ENCODE data around the gene CKS2.
A peak's percentile ranks its signal among the peaks of the same experiment; 100 is the strongest.

Gene CKS2

DNA sequence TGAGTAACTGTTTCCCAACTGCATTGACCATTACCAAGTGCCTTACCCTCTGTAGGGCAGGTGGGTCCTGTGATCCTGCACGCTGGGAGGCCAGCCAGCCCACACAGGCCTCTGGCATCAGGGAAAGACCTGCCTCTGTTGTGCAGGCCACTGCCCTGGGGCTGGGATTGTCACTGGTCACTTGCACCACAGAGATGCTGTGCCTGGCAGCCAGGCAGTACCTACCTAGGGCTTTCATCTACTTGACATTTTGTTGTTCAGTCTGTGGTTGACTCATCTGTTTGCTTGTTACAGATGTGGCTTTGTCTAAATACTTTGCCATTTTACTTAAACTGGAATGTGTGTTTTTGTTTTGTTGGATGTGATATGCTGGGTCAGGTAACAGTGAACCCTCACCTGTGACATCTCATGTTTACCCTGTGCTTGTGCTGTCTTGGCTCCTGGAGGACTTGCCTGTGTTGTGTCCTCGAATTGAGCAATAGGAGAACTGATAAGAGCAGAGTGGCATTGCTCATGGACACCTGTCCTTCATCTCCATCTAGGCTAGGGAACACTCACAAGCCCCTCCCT lies 40.1 kb downstream of the CKS2 start:
- no peak for DNase-seq (ENCODE audit: low spot score)

DNA sequence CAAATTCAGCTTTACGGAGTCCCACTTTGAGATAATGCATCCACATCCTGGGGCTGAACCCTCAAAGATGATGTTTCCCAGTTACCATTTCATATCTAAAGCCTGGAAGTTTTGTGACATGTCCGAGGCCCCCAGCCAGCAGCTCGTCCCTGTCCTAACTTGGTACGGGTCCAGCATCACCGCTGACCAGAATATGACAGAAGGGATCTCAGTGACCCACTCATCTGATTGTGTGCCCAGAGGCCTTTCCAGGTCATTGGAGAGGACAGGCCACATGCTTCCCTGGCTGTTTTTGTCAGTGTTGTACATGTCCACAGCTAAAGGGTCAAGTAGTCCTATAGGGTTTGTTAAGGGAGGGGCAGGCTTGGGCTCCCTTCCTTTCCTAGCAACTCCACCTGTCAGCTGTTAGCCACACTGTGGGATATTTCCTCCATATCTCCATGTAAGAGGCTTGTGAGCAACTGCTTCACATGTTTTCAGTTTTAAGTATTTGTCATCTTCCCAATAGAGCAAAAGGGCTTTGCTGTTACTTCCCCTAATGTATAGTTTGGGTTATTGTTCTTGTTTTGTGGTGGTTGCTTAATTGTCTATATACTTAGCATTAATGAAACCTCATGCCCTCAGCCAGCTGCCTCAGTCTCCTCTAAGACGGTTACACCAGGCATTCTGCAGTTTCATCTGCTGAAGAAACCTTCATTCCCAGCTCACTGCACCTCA lies 40.7 kb downstream of the CKS2 start:
- no peak for DNase-seq (ENCODE audit: low spot score)

DNA sequence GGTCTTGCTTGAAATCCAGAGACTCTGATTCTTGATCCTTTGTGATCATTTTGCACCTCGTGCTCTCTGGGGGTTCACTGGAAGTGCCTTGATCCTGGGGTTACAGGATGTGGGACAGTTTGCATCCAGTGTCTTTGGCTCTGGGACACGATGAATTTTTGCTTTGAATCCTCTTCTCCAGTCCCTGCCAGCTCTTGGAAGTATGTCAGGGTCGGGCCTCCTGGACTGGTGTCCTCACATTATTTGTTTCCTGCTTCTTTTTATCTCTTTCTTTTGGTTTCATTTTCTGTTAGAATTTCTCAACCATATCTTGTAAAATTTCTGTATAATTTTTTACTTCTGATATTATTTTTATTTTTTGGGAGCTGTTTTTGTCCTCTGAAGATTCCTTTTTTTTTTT lies 41.5 kb downstream of the CKS2 start:
- DNase-seq (ENCODE audit: low spot score) = no peak

DNA sequence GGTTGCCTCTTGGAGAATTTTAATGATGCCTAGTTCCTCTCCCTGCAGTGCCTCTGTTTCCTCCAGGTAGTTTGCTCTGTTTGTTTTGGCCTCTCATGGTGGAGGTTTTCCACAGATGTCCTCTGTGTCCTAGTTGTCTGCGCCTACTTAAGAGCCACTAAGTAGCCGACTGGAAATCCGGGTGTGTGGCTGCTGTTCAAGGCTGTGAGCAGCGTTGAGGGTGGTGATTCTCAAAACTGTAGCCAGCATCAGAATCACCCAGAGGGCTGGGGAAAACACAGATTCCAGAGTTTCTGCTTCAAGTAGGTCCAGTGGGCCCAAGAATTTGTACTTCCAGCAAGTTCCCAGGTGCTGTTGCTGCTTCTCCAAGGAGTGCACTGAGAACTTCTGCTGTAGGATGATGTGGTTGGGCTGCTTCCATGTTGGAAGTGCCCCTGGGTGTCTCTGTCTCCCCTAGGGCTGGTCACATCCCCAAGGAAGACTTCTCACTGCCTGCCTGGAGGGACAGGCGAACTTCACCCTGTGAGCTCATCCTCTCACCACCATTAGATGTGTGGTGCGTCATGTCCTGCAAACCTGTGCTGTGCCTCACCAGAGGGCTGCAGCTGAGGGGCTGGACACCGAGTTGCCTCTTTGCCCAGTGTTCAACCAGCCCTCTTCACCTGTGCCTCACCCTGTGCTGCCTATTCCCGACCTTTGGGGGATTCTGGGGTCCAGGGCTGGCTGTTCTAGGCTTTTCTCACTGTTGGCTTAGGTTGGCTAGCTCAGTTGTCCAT lies 42.1 kb downstream of the CKS2 start:
- no peak for DNase-seq (ENCODE audit: low spot score)

DNA sequence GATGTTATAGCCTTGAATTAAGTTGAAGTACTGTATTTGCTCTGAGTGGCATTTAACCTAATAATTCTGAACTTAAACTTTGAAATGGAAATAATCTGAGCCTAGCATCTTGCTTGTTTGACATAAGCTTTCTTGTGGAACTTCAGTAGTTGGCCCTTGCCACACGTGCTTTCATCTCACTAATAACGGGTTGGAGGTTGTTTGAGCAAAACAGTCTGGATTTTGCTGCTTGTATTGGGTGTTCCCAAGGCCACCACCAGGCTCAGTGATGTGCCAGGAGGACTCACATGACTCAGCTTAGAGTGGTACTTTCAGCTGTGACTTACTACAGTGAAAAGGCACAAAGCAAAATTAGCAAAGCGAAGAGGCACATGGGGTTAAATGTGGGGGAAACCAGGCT lies 43.0 kb downstream of the CKS2 start:
- no peak for DNase-seq (ENCODE audit: low spot score)

DNA sequence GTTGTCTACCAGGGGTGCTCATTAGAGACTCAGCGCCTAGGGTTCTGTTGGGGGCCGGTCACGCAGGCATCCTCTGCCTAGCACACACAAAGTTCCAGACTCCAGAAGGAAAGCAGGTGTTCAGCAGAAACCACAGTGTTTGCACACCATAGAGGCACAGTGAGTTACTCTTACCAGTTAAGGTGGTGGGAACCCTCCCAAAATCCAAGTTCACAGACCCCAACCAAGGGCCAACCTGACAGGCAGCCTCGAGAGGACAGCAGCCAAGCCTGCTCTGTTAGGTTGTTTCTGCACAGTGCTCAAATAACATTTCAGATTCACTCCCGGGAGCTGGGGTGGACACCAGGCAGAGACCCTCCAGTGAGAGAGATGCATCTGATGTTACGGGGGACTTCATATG lies 43.5 kb downstream of the CKS2 start:
- DNase-seq (ENCODE audit: low spot score) = no peak

DNA sequence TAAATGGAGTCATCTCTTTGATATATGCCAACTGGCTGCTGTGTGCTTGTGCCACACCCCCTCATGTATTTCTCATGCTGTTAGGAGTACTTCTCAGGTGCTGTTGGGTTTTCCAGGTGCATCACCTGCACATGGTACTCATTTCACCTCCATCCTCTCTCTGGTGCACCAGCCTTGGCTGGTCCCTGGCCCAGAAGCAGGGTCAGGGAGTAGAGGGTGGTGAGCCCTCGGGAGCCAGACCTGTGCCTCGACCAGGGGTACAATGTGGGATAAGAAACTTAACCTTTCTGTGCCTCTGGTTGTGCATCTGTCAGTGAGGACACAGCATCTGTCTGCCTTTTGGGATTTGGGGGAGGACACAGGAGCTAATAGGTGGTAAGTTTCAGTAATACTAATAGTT lies 45.8 kb downstream of the CKS2 start:
- DNase-seq (ENCODE audit: low spot score) = no peak

DNA sequence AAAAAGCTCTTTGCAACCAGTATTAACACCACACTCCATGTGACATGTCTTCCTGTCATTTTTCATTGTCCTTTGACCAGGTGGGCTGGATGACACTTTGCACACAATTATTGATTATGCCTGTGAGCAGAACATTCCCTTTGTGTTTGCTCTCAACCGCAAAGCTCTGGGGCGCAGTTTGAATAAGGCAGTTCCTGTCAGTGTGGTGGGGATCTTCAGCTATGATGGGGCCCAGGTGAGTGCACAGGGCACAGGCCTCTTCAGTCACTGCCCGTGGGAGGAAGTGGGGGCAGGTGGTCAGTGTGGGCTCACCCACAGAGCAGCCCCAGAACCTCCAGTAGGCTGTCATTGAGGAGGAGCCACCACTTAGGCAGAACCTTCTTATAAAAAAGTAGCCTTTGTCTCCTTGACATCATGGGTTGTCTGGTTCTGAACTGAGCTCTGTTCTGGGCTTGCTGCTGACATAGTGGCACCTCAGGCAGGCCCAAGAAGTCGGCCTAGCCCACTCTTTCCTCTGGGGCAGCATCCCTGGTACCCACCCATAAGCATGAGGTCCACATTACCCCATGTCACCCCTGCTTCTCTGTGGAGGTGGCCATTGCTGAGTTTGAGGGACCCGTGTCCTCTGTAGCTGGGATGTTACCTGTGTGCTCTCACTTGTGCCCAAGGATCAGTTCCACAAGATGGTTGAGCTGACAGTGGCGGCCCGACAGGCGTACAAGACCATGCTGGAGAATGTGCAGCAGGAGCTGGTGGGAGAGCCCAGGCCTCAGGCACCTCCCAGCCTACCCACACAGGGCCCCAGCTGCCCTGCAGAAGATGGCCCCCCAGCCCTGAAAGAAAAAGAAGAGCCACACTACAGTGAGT lies 46.6 kb downstream of the CKS2 start:
- no peak for DNase-seq (ENCODE audit: low spot score)

DNA sequence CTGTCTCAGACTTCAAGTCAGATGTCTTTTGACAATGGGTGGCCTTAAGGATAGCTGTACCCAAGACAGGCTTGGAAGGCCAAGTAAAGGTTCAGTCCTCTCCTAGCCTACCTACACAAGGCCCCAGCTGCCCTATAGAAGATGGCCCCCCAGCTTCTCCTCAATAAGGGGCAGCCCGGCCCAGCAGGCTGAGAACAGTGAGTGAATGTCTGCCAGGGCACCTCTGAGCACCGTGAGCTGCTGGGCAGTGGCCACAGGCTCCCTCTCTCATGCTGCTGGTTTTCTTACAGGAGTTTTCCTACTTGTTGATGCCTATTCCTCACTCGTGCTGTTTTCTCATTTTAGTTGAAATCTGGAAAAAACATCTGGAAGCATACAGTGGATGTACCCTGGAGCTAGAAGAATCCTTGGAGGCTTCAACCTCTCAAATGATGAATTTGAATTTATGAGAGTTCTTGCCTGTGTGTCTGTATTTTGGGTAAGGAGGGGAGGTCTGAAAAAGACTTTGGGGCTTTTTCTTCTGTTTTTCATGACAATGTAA lies 47.5 kb downstream of the CKS2 start:
- no peak for DNase-seq (ENCODE audit: low spot score)

DNA sequence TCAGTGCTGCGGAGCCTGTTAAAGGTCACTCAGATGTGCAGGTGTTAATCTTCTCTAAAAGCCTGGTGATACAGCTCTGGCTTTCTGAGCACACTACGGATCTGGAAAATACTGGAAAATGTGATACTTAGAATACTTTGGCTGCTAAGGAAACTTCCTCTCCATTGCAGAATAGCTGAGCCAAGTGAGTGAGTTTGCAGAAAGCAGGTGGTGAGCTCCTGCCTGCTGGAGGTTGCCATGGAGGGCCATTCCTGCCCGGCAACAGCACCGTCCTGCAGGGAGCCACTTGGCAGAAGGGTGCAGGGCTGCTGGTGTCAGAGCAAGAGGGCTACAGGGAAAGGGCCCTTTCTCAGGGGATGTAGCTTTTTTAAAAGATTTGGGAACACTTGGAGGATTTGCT lies 48.0 kb downstream of the CKS2 start:
- peak; percentile 67 for DNase-seq (ENCODE audit: low spot score)

DNA sequence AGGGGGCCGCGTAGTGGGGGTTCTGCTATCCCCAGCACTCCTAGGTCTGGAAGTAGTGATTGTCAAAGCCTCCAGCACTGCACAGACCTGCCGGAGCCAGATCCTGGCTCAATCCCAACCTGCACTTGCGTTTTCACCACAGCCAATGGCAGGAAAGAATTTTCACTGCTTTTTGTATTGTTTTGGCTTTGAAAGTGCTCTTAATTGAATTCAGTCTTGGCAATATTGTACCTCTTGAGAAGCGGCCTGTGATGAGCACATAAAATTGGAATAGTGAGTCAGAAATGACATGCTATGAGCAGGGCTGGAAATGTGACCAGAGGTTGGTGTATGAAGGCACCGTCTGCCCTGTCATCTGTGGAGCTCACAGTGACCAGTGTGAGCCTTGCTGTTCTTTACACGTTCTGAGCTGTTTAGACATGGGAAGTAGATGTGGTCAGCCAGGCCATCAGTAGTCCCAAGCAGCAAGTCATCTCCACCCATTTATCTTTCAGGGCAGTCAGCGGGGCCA lies 48.8 kb downstream of the CKS2 start:
- peak; percentile 63 for DNase-seq (ENCODE audit: low spot score)

DNA sequence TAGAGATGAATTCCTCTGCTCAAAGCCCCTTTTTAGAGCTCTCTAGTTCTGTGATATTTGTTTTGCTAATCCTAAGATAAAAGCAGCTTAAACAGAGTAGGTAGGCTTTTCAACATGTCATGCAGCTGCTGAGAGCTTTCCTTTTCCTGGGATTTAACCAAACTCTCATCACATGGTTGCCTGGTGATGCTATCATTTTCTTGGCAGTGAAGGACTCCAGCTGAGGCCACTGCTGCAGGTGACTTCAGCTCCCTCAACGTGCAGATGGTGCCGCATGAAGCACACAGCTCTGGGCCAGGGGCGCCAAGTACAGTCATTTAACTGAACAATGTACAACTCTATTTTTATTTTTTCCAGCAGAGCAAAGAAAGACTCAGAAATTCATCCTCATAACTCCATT lies 49.5 kb downstream of the CKS2 start:
- DNase-seq (ENCODE audit: low spot score) = peak; percentile 57

DNA sequence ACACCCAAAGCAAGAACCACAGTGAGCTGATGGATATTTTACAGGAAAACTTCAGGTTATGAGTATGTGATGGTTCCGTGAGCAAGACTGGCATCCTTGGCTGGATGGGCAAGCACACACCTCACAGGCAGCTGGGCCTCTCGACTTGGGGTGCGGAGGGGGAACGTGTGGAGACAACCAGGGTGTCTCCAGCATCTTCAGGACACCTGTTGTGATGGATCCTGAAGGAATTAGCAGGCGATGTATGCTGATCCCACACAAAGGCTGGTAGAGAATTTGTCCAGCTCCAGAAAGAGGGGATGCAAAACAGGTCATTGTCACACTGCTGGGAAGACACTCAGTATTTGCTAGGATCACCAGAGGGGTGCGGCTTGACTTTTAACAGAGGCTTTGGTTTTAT lies 50.0 kb downstream of the CKS2 start:
- no peak for DNase-seq (ENCODE audit: low spot score)

DNA sequence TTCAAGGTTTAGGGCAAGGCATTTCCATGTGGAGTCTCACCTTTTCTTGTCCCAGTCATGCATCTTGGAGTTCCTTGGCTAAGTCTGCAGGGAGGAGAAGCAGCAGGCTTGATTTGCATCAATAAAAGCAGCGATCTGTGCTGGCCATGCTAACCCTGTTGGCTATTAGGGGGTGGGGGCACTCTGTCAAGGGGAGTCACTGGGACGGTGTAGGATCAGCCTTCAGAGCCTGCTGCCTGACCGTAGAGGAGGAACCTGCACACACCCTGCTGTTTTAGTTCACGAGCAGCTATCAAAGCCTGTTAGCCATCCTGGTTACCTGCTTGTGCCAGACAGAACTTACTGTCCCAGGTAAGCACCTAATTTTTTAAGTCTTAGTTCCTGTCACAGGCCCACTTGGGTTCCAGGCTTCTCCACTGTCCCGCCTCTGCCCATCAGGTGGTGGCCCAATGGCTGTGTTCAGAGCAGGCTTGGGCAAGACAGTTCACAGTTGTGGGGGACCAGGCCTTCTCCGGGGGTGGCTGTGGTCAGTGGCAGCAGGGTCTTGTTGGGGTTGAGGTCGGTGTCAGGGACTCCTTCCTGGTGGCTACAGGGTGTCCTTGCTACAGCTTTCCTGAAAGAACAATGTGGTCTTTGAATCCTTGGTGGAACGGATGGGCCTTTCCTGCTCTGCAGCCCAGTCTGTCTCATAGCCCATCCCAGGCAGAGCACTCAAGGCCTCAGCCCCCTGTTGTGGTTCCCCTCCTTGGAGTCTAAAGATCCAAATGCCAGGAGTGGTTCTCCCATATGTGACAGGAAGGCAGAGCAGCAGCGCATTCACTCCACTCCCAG lies 51.0 kb downstream of the CKS2 start:
- DNase-seq (ENCODE audit: low spot score) = peak; percentile 58

DNA sequence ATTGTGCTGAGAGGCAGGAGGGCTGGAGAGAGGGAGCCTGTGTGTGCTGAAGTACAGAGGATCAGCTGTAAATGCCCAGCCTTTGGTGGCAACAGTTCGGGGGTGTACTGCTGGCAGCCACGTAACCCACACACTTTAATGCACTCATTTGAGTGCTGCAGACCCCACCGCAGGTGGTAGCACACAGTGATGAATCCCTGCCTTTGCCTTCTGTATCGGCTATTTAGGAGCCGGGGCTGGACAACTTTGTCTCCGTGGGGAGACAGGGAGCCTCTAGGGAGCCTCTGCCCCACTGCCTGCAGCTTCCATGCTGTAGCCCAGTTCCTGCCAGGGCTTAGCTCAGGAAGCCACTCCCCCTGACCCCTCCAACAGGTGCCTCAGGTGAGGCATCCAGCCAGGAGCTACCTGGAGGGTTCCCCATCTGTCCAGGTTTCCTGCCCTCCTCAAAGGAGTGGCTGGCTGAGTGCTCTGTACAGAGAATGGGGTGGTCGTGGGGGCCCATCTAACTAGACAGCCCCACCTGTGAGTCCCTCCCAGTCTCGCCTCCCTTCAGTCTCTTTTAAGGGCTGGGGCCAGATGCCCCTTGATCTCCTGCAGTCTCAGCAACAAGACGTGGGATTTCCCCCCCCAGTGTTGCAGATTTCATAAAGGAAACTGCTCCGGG lies 51.8 kb downstream of the CKS2 start:
- DNase-seq (ENCODE audit: low spot score) = peak; percentile 48

DNA sequence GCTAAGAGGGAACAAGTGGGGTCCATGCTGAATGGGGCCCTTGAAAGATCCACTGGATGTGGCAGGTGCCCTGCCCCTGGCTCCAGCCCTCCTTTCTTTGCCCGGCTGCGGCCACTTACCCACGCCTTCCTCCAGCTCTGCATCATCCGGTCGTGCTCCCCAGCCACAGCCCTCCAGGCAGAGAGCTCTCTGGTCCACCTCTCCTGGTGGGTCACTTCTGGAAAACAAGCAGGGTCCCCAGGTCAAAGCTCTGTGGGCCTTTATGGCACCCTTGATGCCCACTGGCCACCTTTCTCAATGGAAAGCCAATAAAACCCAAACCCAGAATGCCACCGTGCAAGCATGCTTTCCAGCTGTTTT lies 52.3 kb downstream of the CKS2 start:
- DNase-seq (ENCODE audit: low spot score) = no peak

DNA sequence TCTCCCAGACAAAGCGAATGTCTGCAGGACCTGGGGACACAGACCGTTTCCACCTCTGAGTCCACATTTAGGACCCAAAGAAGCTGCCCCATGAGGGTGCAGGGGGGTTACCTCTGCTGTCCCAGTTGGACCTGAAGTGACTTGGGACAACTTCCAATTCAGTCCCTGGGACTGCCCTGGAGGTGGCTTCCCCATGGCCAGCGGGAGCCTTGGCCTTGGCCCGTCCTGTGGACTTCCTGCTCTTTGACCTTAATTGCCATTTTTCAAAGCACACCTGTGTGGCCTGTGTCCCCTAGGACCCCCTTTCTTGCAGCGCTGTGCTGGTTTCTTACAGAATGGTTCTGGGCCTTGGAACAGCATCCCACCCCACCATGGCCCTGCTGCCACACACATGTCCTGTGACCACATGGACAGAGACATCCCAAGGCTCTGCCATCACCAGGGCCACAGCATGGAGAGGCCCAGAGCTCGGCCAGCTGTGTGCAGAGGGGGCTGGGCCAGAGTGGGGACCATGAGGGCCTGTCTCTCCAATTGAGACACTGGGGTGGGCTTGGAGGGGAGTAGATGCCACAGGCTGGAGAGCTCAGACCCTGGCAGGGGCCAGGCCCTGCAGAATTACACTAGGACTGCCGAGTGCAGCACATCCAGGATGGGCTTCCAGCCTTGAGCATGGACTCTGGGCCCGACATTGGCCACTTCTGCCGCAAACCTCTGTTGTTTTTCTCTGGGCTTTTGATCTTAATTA lies 53.1 kb downstream of the CKS2 start:
- DNase-seq (ENCODE audit: low spot score) = peak; percentile 59

DNA sequence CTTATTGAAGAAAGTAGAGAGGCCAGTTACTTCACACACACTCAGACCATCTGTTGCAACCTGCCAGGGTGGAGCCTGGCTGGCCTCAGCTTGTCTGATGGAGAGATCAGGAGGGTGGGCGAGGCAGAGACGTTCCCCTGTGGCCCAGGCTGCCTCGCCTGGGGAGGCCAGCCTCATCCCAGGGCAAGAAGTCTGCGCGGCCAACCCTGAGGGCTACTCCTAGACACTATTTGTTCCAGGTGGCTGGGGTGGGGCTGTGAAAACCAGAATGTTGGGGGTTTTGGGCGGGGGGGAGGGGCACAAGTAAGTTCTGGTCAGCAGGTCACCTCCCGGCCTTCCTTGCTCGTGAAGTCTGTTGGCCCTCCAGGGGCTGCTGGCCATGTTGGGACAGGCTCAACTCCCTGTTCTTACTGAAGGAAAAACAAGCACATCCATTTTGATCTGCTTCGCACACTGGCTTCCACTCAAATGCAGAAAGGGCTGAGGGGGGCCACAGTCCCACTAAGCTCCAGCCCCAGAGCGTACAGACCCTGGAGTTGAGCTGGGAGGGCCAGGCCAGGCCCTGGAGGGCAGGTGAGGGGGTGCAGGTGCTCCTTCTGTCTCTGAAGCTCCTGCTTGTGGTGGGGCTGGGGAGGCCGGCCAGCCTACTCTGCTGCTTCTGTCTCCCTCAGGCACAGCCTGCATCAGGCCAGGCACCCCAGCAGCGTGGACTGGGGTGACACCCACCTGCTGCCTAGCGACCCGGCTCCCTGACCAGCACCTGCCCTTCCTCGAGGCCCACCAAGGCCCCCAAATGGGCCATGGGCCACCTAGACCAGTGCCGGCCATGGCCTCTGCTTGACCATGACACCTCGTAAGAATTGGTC lies 53.9 kb downstream of the CKS2 start:
- peak; percentile 60 for DNase-seq (ENCODE audit: low spot score)

DNA sequence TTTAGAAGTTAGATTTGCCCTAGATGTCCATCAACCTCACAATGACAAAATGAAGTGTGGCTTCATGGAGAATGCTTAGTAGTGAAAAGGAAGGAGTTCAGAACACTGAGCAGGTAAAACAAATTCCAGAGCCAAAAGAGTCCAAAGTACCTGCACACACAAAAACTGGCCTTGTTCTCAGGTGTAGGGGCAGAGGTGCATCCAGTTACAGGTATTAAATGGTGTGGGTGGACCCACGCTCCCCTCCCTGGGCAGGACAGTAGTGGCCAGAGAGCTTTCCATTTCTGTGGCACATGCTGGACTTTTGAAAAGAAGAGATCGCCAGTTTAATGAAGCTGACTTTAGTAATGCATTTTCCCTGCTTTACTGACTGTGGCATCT lies 54.5 kb downstream of the CKS2 start:
- DNase-seq (ENCODE audit: low spot score) = no peak

Data from left forelimb (tissue), 1 donor.